Natural killer cell (primary cell): ENCODE measurements around the gene STAM2. TPM values are rescaled to one million over a fixed set of nuclear protein-coding genes. Genes with fewer than 3 reads are reported as not detected.

ENCODE experiments used
- ATAC-seq, 3 donors: fragments of 150-1000 bp in 2 of 3; fragments of 200-7000 bp in 1 of 3; cut with Tn5 transposase; 1 replicate in 1 of 3; 2 replicates in 2 of 3; pipeline ENCODE4 v1.10.0; 2021; ENCODE audit warnings: mild to moderate bottlenecking in 2 of 3, moderate library complexity in 2 of 3
- DNase-seq, 2 donors: peaks; one replicate each; pipeline versions ENCODE4 v3.0.0 to v3.0.0-alpha.2; 2013 to 2021; ENCODE audit warnings: mixed read lengths in 1 of 2
- H3K27ac ChIP-seq: one replicate; pipeline ENCODE4 v1.5.1; 2013; ENCODE audit warnings: mild to moderate bottlenecking, low read length
- H3K27me3 ChIP-seq: one replicate; pipeline ENCODE4 v1.6.1; 2013; ENCODE audit warnings: low read length; ENCODE audit not compliant: control insufficient read depth, insufficient read depth
- H3K36me3 ChIP-seq: one replicate; pipeline ENCODE4 v1.6.1; 2013; ENCODE audit warnings: low read length; ENCODE audit not compliant: control insufficient read depth, insufficient read depth
- H3K4me1 ChIP-seq: one replicate; pipeline ENCODE4 v1.6.1; 2013; ENCODE audit warnings: low read length; ENCODE audit not compliant: control insufficient read depth, insufficient read depth
- H3K4me3 ChIP-seq: one replicate; pipeline ENCODE4 v1.5.1; 2013; ENCODE audit warnings: low read length
- H3K9me3 ChIP-seq: one replicate; pipeline ENCODE4 v1.6.1; 2013; ENCODE audit warnings: low read length; ENCODE audit not compliant: control insufficient read depth, insufficient read depth
- H3K27ac Mint-ChIP-seq, 2 donors: one replicate each; pipeline ENCODE4 v1.8.0; 2022; ENCODE audit warnings: mild to moderate bottlenecking in 2 of 2, mixed read lengths in 2 of 2, moderate library complexity in 1 of 2
- H3K27me3 Mint-ChIP-seq, 2 donors: one replicate each; pipeline ENCODE4 v1.8.0; 2022; ENCODE audit warnings: low read depth in 2 of 2, mixed read lengths in 2 of 2
- H3K36me3 Mint-ChIP-seq: one replicate; pipeline ENCODE4 v1.8.0; 2022; ENCODE audit warnings: mixed read lengths
- H3K4me1 Mint-ChIP-seq, 2 donors: one replicate each; pipeline ENCODE4 v1.8.0; 2022; ENCODE audit warnings: mixed read lengths in 2 of 2
- H3K4me3 Mint-ChIP-seq: one replicate; pipeline ENCODE4 v1.8.0; 2022; ENCODE audit warnings: mild to moderate bottlenecking, moderate library complexity, mixed read lengths
- H3K9me3 Mint-ChIP-seq, 2 donors: one replicate each; pipeline ENCODE4 v1.8.0; 2022; ENCODE audit warnings: mixed read lengths in 2 of 2
- WGBS: methylation state at CpG from one replicate; pipeline ENCODE4 v1.1.7; 2013; ENCODE audit warnings: missing lambda C conversion rate; ENCODE audit not compliant: insufficient coverage; 5-methylcytosine and 5-hydroxymethylcytosine counted together
- intact Hi-C: fragments of 100-400 bp; cut with micrococcal nuclease; formaldehyde crosslinking; loops from one replicate; pipeline ENCODE4 v1.14.2; 2022
- total RNA-seq, 4 donors: library from RNA; stranded (reverse); fragments of 120-200 nt in 1 of 4; gene quantifications; one replicate each; pipeline versions ENCODE4 v1.2.3 to v1.2.4, GENCODE V29; 2013 to 2022
- TF ChIP-seq, protein P1 (sequence below): fragments of 200-600 bp; IDR thresholded peaks from one replicate; pipeline ENCODE4 v1.8.0; 2022; ENCODE audit warnings: antibody characterized with exemption

The STAM2 gene
- total RNA-seq, 3 donors from 2014 or later (not counting 1 experiment from before 2014, with no cell fraction given): 18.7 to 23.1 (median 19.2) TPM

- Histone ChIP-seq H3K4me1 (no peaks in the 10 kb centered on the region), H3K9me3 (no peaks in the 10 kb centered on the region), H3K27ac (no peak overlapping the region), H3K27me3 (no peaks in the 10 kb centered on the region), H3K36me3 (no peaks in the 10 kb centered on the region), H3K4me3 (no peak overlapping the region)
- no peak for ATAC-seq
- TF ChIP-seq, protein P1, sequence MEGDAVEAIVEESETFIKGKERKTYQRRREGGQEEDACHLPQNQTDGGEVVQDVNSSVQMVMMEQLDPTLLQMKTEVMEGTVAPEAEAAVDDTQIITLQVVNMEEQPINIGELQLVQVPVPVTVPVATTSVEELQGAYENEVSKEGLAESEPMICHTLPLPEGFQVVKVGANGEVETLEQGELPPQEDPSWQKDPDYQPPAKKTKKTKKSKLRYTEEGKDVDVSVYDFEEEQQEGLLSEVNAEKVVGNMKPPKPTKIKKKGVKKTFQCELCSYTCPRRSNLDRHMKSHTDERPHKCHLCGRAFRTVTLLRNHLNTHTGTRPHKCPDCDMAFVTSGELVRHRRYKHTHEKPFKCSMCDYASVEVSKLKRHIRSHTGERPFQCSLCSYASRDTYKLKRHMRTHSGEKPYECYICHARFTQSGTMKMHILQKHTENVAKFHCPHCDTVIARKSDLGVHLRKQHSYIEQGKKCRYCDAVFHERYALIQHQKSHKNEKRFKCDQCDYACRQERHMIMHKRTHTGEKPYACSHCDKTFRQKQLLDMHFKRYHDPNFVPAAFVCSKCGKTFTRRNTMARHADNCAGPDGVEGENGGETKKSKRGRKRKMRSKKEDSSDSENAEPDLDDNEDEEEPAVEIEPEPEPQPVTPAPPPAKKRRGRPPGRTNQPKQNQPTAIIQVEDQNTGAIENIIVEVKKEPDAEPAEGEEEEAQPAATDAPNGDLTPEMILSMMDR: no peak
- no peak for DNase-seq
- H3K36me3 Mint-ChIP-seq: no peaks in the 10 kb centered on the region
- H3K4me3 Mint-ChIP-seq: no peak overlapping the region
- no peak overlapping the region for H3K27ac Mint-ChIP-seq
- H3K4me1 Mint-ChIP-seq: peaks cover 0 to 5% of the 10 kb centered on the region in 2 donors
- H3K9me3 Mint-ChIP-seq: peaks cover 0 to 7% of the 10 kb centered on the region in 2 donors
- no CpG with 5 or more reads among the region's 1 CpG for WGBS
- intact Hi-C loops: no loop called here
- H3K27me3 Mint-ChIP-seq: no peaks in the 10 kb centered on the region
Observed at GRCh38 chr2:152071092-152071491, 104.5 kb downstream of the STAM2 start.

GRCh38 chr2:152068226-152068625, 107.3 kb downstream of the STAM2 start:
- DNase-seq: no peak
- no peaks in the 10 kb centered on the region for H3K36me3 Mint-ChIP-seq

DNA sequence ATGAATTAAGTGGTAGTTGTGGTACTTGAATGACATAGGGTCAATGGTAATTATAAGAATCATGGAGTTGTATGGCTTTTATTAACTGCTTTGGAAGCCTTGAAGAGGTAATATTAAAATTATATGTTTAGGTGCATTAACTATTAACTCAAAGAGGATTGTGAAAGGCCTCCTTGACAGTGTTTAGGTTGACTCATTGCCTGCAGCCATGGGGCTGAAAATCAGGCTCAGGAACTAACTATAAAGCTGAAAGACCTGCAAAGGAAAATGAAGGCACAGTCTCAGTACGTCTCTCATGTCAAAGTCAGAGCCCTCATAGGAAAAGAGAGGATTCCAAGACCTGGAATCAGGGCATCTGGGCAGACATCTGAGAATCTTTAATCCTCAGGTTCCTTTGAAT, 107.7 kb downstream of the STAM2 start:
- Mint-ChIP-seq H3K36me3 (no peaks in the 10 kb centered on the region), H3K27ac (no peak overlapping the region), H3K4me3 (no peak overlapping the region), H3K9me3 (no peaks in the 10 kb centered on the region), H3K4me1 (no peaks in the 10 kb centered on the region), H3K27me3 (peaks cover 7 to 10% of the 10 kb centered on the region in 2 donors)
- Histone ChIP-seq H3K36me3 (no peaks in the 10 kb centered on the region), H3K27me3 (no peaks in the 10 kb centered on the region), H3K9me3 (no peaks in the 10 kb centered on the region), H3K4me1 (no peaks in the 10 kb centered on the region), H3K27ac (no peak overlapping the region), H3K4me3 (no peak overlapping the region)
- DNase-seq (no peak), ATAC-seq (no peak)
- intact Hi-C loops: no loop called here
- TF ChIP-seq, protein P1: no peak
- WGBS: 86% methylated on average over 1 of the region's 1 CpG

More at GRCh38 chr2:152068226-152068625, 107.3 kb downstream of the STAM2 start:
- Mint-ChIP-seq H3K27me3 (peaks cover 7 to 9% of the 10 kb centered on the region in 2 donors), H3K9me3 (no peaks in the 10 kb centered on the region), H3K27ac (no peak overlapping the region), H3K4me1 (no peaks in the 10 kb centered on the region), H3K4me3 (no peak overlapping the region)
- Histone ChIP-seq H3K27me3 (no peaks in the 10 kb centered on the region), H3K36me3 (no peaks in the 10 kb centered on the region), H3K4me3 (no peak overlapping the region), H3K4me1 (no peaks in the 10 kb centered on the region), H3K27ac (no peak overlapping the region), H3K9me3 (no peaks in the 10 kb centered on the region)
- ATAC-seq: no peak
- intact Hi-C loops: no loop called here
- TF ChIP-seq, protein P1: no peak
- 76% methylated on average over 2 of the region's 2 CpGs for WGBS

Other genes with a start within 250 kb of the STAM2 start
- under 1 TPM; 0.56 to 0.93 (median 0.73) TPM for gene CACNB4, start 76.7 kb downstream of the STAM2 start, total RNA-seq
- gene FMNL2, start 159.4 kb upstream of the STAM2 start, total RNA-seq: 1 to 10 TPM in 1 of 3 donors, under 1 TPM in 2; 0.34 to 3.0 (median 0.78) TPM